Gastrocnemius medialis (tissue), 4 donors: Measurements from ENCODE around the gene DCLK2.

Source experiments
- POLR2A ChIP-seq, 2 donors: fragments of 450-650 bp; IDR thresholded peaks; one replicate each; pipeline ENCODE4 v1.6.1; 2017; ENCODE audit warnings: antibody characterized with exemption in 2 of 2, mild to moderate bottlenecking in 2 of 2, moderate library complexity in 2 of 2
- TF ChIP-seq, protein P1 (sequence below), 5 experiments: fragments of 450-650 bp in 3 of 5; fragments of 200-600 bp in 2 of 5; sonication (generic) in 2 of 5; IDR thresholded peaks in 4 of 5; conservative IDR thresholded peaks in 1 of 5; 1 replicate in 4 of 5; 2 replicates in 1 of 5; pipeline ENCODE4 v1.5.1; 2016 to 2019; ENCODE audit warnings: antibody characterized with exemption in 5 of 5, mild to moderate bottlenecking in 3 of 5, moderate library complexity in 3 of 5

DNA sequence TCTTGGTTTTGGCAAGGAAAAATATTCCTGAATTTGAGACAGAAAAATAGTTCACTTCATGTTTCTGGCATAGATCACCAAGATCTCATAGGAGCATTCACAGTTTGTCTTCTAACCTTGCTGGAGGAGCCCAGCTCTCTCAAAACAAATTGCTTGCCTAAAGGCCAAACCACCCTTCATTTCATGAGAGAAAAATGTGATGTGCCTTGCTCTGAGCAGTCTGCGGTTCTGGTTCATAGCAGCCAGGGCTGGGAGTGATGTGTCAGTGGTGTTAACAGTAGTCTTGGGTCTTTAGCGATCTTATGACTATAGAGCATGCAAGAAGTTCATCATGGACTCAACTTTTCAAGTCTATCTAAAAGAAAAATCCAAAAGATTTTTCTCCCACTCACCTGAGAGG is 183.3 kb downstream of the DCLK2 start:
- TF ChIP-seq, protein P1, sequence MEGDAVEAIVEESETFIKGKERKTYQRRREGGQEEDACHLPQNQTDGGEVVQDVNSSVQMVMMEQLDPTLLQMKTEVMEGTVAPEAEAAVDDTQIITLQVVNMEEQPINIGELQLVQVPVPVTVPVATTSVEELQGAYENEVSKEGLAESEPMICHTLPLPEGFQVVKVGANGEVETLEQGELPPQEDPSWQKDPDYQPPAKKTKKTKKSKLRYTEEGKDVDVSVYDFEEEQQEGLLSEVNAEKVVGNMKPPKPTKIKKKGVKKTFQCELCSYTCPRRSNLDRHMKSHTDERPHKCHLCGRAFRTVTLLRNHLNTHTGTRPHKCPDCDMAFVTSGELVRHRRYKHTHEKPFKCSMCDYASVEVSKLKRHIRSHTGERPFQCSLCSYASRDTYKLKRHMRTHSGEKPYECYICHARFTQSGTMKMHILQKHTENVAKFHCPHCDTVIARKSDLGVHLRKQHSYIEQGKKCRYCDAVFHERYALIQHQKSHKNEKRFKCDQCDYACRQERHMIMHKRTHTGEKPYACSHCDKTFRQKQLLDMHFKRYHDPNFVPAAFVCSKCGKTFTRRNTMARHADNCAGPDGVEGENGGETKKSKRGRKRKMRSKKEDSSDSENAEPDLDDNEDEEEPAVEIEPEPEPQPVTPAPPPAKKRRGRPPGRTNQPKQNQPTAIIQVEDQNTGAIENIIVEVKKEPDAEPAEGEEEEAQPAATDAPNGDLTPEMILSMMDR (IDR thresholded peaks at IDR 0.05 in 4 of 5, conservative IDR thresholded peaks at IDR 0.05 in 1 of 5): no peak
- no peak for TF ChIP-seq POLR2A (IDR thresholded peaks at IDR 0.05)
